Stimulated activated CD8-positive, alpha-beta memory T cell treated with anti-CD3 and anti-CD28 coated beads, Interleukin-2, amount 100 ng/mL, for 1 hour (primary cell): ENCODE data around the gene LRRC23.

Experiments
- DNase-seq, 2 donors: peaks; one replicate each; pipeline ENCODE4 v3.0.0-alpha.2; 2020; ENCODE audit warnings: low read depth in 2 of 2

Gene LRRC23

GRCh38 chr12:6925540-6926279, 21.1 kb downstream of the LRRC23 start:
- no peak for DNase-seq

DNA sequence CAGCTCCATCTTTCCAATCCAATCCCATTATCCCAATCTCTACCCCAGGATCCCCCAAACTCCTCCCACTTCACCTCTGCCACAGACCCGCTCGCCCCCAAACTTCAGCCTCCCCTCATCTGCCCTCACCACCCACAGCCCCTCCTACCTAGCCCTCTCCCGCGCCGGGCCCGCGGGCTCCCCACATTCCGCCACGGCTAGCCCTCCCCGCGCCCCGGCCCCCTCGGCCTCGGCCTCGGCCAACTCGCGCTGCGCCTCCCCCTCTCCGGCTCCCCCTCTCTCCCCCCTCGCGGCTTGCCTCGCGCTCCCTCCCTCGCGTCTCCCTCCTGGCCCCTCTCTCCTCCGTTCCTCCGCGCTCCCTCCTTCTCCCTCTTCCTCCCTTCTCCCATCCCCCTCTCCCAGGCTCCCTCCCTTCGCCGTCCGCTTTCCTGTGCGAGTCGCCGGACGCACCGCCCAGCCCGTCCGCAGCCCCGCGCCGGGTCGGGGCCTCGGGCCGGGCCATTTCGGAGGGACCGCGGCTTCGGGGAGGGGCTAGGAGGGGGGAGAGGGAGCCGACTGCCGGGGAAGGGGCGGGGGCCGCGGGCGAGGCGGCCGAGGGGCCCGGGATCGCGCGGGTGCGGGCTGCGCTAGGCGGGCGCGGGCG, 22.9 kb downstream of the LRRC23 start, which contains the start of gene ATN1:
ATN1 (plus strand) TSS at position 581 of the 643 bp plus-strand sequence. CDS start 6,043 bp downstream, outside the sequence.
- no peak for DNase-seq

GRCh38 chr12:6928022-6928702, 23.5 kb downstream of the LRRC23 start:
- no peak for DNase-seq

DNA sequence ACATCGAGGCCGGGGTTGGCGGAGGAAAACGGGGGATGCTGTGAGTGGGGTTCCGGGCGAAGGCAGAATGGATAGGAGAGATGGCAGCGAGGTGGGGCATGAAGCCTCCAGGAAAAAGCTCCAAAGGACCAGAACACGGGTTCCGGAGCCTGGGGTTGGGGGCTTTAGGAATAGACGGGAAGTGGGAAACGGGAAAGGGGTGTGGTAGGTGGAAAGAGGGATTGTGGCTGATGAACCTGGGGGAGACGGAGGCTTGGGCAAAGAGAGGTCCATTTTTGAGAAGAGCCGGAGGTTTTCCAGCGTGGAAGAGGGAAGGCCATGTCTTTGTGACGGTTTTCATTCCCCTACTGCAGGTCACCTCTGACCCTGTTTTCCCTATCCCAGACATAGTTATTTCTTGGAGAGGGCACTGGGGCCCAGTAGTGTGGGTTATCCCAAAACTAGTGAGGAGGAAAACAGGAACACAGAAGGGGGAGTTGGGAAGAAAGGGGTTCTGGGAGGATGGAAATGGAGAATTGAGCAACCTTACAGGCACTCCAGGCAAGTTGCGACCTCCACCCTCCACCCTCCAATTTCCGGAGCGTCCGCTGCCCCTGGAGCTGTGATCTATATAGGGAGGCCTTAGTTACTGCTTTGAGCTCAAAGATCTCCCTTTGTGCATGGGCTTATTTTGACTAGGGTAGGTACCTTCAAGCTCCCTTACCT, 24.2 kb downstream of the LRRC23 start:
- DNase-seq = no peak

DNA sequence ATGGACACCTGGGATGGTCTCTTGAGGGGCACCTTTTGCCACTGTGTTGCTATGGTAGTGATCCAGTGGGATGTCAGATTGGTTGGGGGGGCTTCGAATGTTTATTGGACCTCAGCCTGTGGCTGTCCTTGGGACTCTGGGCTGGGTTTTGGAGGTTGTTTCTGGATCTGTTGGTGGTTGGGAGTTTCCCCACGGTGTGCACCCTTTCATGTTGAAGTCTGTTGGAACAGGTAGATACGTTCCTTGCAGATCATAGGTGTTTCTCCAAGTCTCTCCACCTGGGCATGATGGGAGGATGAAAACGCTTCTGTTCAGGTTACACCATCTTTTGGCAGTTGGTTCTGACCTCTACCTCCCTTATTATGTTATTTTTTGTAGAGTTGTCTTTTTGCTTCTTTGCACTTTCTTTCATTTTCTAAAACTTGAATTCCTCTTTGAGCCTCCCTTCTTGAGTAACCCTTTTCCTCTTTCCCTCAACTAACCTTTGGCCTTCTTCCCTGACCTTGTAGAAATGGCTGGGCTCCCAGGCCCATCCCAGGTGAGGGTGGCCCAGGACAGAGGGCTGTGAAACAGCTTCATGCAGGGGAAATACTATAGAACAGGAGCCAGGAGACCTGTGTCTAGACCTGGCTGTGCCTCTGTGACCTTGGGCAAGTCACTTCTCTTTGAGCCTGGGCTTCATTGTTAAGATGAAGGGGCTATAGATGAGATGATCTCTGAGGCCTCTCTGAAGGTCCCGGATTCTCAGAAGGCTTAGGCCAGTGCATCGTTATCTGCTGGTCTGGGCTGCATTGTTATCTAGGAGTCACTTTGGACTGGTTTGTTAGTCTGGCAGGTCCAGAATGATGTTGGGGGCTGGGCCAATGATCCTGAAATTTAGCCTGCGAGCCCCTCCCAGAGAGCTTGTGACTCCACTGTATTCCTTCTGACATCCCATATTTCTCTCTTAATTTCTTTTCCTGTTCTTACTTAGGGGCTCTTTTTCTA, 25.1 kb downstream of the LRRC23 start:
- no peak for DNase-seq

DNA sequence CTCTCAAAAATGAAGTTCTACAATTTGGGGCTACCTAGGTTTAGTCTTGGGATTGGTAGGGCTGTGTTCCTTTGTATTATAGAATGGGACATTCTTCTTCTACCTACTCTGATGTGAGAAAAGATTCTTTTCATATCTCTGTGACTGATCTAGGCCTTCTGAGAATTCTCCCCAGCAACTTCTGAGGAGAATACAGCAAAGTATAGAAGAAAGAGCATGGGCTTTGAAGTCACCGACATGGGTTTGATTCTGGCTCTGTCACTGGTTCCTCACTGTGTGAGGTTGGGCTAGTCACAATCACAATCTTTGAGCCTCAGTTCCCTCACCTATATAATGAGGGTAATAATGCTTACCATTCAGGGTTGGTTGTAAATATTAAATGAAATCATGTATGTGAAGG, 28.1 kb downstream of the LRRC23 start:
- DNase-seq = no peak

GRCh38 chr12:6934110-6934509, 29.5 kb downstream of the LRRC23 start:
- no peak for DNase-seq

- DNase-seq = no peak
Observed at GRCh38 chr12:6935371-6936193, 31.0 kb downstream of the LRRC23 start.

- DNase-seq = no peak
Observed at GRCh38 chr12:6936194-6936635, 31.6 kb downstream of the LRRC23 start.

- no peak for DNase-seq
Observed at GRCh38 chr12:6936636-6937480, 32.2 kb downstream of the LRRC23 start.

DNA sequence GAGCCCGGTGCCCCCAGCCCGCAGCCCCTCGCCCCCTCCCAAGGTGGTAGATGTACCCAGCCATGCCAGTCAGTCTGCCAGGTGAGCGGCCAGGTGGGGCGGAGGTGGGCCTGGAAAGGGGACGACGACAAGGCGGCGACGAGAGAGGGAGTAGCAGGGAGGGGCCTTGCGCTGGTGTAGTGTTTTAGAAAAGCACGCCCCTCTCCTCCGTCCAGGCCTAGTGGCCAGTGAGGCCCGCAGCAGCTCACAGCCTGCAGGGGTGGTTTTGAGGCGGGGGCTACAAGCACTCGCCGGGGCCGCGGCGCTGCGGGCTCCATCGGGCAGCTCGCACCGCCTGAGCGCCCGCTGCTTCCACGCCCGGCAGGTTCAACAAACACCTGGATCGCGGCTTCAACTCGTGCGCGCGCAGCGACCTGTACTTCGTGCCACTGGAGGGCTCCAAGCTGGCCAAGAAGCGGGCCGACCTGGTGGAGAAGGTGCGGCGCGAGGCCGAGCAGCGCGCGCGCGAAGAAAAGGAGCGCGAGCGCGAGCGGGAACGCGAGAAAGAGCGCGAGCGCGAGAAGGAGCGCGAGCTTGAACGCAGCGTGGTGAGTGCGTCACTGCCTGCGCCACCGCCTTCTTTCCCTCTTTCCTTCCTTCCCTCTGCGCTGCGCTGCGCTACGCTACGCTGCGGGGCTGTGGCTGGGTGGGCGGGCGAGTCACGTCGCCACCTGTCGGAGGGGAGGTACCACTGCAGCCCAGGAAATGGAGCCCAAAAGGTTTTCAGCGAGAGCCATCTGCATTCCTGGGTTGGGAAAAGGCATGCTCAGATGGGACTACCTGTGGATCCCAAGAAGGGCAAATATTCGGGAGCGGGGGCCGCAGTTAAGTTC, 33.1 kb downstream of the LRRC23 start:
- peak; percentile 82 to 86 for DNase-seq

GRCh38 chr12:6938353-6939190, 34.0 kb downstream of the LRRC23 start:
- DNase-seq = no peak

- DNase-seq = no peak
Observed at GRCh38 chr12:6939191-6939540, 34.5 kb downstream of the LRRC23 start.

DNA sequence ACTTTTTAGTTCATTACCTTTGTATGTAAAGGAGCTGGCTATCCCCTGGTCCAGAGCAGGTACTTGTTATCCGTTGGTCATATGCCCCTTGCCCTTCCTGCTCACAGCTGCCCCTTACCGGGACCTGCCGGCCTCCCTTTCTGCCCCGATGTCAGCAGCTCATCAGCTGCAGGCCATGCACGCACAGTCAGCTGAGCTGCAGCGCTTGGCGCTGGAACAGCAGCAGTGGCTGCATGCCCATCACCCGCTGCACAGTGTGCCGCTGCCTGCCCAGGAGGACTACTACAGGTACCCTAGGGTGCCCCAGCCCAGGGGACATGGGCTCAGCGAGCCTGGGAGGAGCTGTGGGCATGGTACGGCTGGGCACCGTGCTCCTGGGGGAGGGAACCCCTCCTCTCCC, 36.6 kb downstream of the LRRC23 start:
- DNase-seq = no peak

DNA sequence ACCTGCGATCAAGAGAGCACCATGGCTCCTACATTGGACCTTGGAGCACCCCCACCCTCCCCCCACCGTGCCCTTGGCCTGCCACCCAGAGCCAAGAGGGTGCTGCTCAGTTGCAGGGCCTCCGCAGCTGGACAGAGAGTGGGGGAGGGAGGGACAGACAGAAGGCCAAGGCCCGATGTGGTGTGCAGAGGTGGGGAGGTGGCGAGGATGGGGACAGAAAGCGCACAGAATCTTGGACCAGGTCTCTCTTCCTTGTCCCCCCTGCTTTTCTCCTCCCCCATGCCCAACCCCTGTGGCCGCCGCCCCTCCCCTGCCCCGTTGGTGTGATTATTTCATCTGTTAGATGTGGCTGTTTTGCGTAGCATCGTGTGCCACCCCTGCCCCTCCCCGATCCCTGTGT, 37.2 kb downstream of the LRRC23 start:
- DNase-seq = no peak

DNA sequence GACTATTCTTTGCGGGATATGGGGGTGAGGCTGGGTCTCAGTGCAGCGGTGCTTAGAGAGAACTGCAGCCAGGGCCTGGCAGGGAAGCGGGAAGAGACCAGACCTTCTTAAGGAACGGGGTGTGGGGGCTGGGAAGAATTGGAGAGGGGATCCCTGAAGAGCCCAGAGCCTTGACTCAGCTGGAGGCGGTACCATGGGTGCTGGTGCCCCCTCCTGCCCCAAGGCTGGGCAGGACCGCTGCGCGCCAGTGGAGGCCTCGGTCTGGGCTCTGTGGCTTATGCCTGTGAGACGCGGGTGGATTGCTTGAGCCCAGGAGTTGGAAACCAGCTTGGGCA, 37.7 kb downstream of the LRRC23 start:
- no peak for DNase-seq

GRCh38 chr12:6943389-6943721, 38.7 kb downstream of the LRRC23 start:
- peak in 1 of 2 donors; percentile 63 for DNase-seq
